ENCODE measurements around the gene CBFA2T2.

CBFA2T2 gene

GRCh38 chr20:33566781-33567603 is 77.1 kb downstream of the CBFA2T2 start:
- no peaks in the 10 kb centered on the region for H3K9me3 Mint-ChIP-seq
- no peaks in the 10 kb centered on the region for H3K36me3 Mint-ChIP-seq (ENCODE audit: low read depth)
- TF ChIP-seq, protein P1, sequence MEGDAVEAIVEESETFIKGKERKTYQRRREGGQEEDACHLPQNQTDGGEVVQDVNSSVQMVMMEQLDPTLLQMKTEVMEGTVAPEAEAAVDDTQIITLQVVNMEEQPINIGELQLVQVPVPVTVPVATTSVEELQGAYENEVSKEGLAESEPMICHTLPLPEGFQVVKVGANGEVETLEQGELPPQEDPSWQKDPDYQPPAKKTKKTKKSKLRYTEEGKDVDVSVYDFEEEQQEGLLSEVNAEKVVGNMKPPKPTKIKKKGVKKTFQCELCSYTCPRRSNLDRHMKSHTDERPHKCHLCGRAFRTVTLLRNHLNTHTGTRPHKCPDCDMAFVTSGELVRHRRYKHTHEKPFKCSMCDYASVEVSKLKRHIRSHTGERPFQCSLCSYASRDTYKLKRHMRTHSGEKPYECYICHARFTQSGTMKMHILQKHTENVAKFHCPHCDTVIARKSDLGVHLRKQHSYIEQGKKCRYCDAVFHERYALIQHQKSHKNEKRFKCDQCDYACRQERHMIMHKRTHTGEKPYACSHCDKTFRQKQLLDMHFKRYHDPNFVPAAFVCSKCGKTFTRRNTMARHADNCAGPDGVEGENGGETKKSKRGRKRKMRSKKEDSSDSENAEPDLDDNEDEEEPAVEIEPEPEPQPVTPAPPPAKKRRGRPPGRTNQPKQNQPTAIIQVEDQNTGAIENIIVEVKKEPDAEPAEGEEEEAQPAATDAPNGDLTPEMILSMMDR (IDR thresholded peaks at IDR 0.05; ENCODE audit: unreplicated experiment in 3 of 3), result no peak
- H3K27me3 Mint-ChIP-seq (ENCODE audit: low read depth), result no peaks in the 10 kb centered on the region
- H3K4me3 Mint-ChIP-seq, result no peak overlapping the region
- peaks cover 61% of the 10 kb centered on the region for H3K4me1 Mint-ChIP-seq
- H3K27ac Mint-ChIP-seq, result peak overlapping the region; percentile 19 to 74 (median 67)

DNA sequence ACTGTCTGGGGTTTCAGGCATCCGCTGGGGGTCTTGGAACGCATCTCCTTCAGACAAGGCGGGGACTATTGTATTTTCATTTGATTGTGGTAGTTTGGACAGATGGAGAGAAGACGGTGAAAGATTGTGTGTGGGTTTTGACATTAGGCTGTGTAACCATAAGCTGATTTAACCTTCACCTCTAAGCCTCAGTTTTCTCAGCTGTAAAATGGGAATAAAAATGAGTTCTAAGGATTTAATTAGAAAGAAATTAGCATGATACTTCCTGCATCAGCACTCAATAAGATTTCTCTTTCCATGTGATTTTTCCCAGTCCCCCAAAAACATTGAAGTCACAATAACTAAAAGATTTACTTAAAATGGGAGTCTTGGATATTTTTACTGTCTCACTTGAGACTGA is 78.1 kb downstream of the CBFA2T2 start:
- H3K27ac Mint-ChIP-seq, result no peak overlapping the region
- H3K4me3 Mint-ChIP-seq, result no peak overlapping the region
- H3K36me3 Mint-ChIP-seq (ENCODE audit: low read depth), result no peaks in the 10 kb centered on the region
- H3K9me3 Mint-ChIP-seq, result no peaks in the 10 kb centered on the region
- H3K4me1 Mint-ChIP-seq, result peaks cover 52% of the 10 kb centered on the region
- H3K27me3 Mint-ChIP-seq (ENCODE audit: low read depth), result no peaks in the 10 kb centered on the region
- TF ChIP-seq, protein P1 (IDR thresholded peaks at IDR 0.05; ENCODE audit: unreplicated experiment in 3 of 3), result no peak

DNA sequence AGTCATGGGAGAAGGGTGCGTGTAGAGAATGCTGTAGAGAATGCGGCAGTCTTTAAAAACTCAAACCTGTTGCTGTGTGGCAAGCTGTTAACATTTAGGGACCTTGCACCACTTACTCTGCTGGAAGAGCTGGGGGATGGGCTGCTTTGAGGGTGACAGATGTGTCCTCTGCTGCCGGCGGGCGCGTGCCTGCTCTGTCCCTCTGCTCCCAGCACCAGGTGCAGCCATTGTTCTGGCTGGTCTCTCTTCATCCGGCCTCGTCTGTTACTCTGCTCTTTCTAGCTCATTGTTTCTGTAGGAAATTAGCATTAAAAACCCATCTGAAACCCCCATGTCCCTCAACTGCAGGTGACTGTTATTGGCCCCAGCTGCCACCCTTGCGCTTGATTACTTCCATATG is 78.5 kb downstream of the CBFA2T2 start:
- no peaks in the 10 kb centered on the region for H3K27me3 Mint-ChIP-seq (ENCODE audit: low read depth)
- TF ChIP-seq, protein P1 (IDR thresholded peaks at IDR 0.05; ENCODE audit: unreplicated experiment in 3 of 3), result no peak
- no peaks in the 10 kb centered on the region for H3K9me3 Mint-ChIP-seq
- H3K4me3 Mint-ChIP-seq, result peak overlapping the region in 2 of 3 experiments; percentile 7 to 16
- H3K27ac Mint-ChIP-seq, result peak overlapping the region; percentile 45 to 71 (median 49)
- H3K36me3 Mint-ChIP-seq (ENCODE audit: low read depth), result no peaks in the 10 kb centered on the region
- H3K4me1 Mint-ChIP-seq, result peaks cover 48% of the 10 kb centered on the region

DNA sequence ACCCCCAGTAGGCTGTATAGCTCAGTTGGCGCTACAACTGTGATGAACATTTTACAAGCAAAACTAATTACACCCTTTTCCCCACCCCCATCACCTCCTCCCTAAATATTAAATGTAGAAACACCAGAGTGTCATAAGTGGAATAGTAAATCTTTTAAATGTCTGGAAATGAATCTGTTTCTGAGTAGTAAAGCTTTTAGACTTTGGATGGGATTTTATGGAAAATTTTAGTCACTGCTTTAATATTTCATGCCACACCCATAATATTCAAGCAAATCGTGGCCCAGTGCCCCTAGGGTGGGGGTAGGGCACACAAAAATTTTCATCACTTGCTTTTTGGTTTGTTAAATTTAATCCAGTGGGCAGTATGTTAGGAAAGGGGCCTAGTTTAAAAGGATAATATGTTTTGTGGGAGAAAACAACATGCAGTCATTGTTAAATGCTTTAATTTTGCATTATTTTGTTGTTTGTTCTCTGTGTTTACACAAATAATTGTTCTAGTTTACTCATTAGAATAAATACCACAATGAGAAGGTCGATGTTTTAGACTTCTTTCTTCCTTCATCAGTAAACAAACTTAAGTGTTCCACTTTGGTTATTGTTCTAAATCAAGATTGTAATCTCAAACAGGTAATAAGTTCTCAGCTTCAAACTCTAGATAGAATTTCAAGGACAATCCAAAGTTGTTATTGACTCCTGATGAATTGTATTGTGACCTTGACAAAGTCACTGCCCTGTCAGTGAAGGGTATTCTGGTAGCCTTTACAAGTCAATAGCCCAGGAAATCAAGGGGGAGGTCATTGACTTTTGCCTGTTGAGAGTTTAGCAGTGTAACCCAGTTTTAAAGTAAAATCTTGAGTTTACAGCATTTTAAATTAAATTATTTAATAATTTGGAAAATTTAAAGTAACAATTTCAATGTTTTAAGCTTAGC is 79.2 kb downstream of the CBFA2T2 start:
- Mint-ChIP-seq H3K27me3 (ENCODE audit: low read depth) (no peaks in the 10 kb centered on the region), H3K27ac (peak overlapping the region; percentile 45 to 71 (median 49)), H3K36me3 (ENCODE audit: low read depth) (no peaks in the 10 kb centered on the region), H3K4me1 (peaks cover 42% of the 10 kb centered on the region), H3K9me3 (no peaks in the 10 kb centered on the region), H3K4me3 (no peak overlapping the region)
- TF ChIP-seq, protein P1 (IDR thresholded peaks at IDR 0.05; ENCODE audit: unreplicated experiment in 3 of 3), result no peak

GRCh38 chr20:33569802-33570391 is 80.0 kb downstream of the CBFA2T2 start:
- Mint-ChIP-seq H3K4me3 (no peak overlapping the region), H3K4me1 (peaks cover 46% of the 10 kb centered on the region), H3K9me3 (no peaks in the 10 kb centered on the region), H3K27ac (peak overlapping the region; percentile 53 to 65 (median 55)), H3K27me3 (ENCODE audit: low read depth) (no peaks in the 10 kb centered on the region), H3K36me3 (ENCODE audit: low read depth) (no peaks in the 10 kb centered on the region)
- TF ChIP-seq, protein P1 (IDR thresholded peaks at IDR 0.05; ENCODE audit: unreplicated experiment in 3 of 3), result no peak
